Central memory CD4-positive, alpha-beta T cell (primary cell): ENCODE data around the gene RANBP10.
A peak's percentile ranks its signal among the peaks of the same experiment; 100 is the strongest.
"Not testable (repeated sequence)": the region's sequence is repeated elsewhere in the genome, so short reads cannot be mapped to it uniquely, and the experiment has no call there.

Experiments used
- DNase-seq: peaks from one replicate; pipeline ENCODE4 v3.0.0; 2022

RANBP10 gene

GRCh38 chr16:67708368-67708771, 98.0 kb downstream of the RANBP10 start:
- DNase-seq = no peak

- DNase-seq = no peak
Observed at GRCh38 chr16:67707790-67708189, 98.6 kb downstream of the RANBP10 start.

- no peak for DNase-seq
Observed at GRCh38 chr16:67707210-67707609, 99.2 kb downstream of the RANBP10 start.

- no peak for DNase-seq
Observed at GRCh38 chr16:67704110-67704509, 102.2 kb downstream of the RANBP10 start.

- DNase-seq = peak; percentile 10
Observed at GRCh38 chr16:67703626-67704025, 102.7 kb downstream of the RANBP10 start.

GRCh38 chr16:67702130-67702529, 104.2 kb downstream of the RANBP10 start:
- no peak for DNase-seq

GRCh38 chr16:67701420-67701819, 104.9 kb downstream of the RANBP10 start:
- no peak for DNase-seq

- DNase-seq = no peak
Observed at GRCh38 chr16:67699265-67699664, 107.1 kb downstream of the RANBP10 start.

- DNase-seq = no peak
Observed at GRCh38 chr16:67697422-67698185, 108.8 kb downstream of the RANBP10 start.

- no peak for DNase-seq
Observed at GRCh38 chr16:67694611-67695010, 111.7 kb downstream of the RANBP10 start.

GRCh38 chr16:67693517-67694285, 112.7 kb downstream of the RANBP10 start:
- DNase-seq = not testable (repeated sequence)

GRCh38 chr16:67685388-67686112, 120.8 kb downstream of the RANBP10 start:
- DNase-seq = no peak

- DNase-seq = no peak
Observed at GRCh38 chr16:67683767-67684166, 122.6 kb downstream of the RANBP10 start.

GRCh38 chr16:67679935-67680897, 126.1 kb downstream of the RANBP10 start:
- DNase-seq = no peak

- no peak for DNase-seq
Observed at GRCh38 chr16:67678354-67679023, 127.9 kb downstream of the RANBP10 start.

GRCh38 chr16:67677712-67678111, 128.6 kb downstream of the RANBP10 start:
- DNase-seq = no peak

GRCh38 chr16:67676939-67677338, 129.4 kb downstream of the RANBP10 start:
- DNase-seq = no peak

GRCh38 chr16:67676516-67676915, 129.8 kb downstream of the RANBP10 start:
- DNase-seq = no peak

- DNase-seq = no peak
Observed at GRCh38 chr16:67675999-67676398, 130.4 kb downstream of the RANBP10 start.

- DNase-seq = no peak
Observed at GRCh38 chr16:67675579-67675935, 130.8 kb downstream of the RANBP10 start.

- DNase-seq = no peak
Observed at GRCh38 chr16:67674851-67675578, 131.3 kb downstream of the RANBP10 start.
